ENCODE results near the gene COA1.
"Not testable (repeated sequence)": the region's sequence is repeated elsewhere in the genome, so short reads cannot be mapped to it uniquely, and the experiment has no call there.

Gene COA1

DNA sequence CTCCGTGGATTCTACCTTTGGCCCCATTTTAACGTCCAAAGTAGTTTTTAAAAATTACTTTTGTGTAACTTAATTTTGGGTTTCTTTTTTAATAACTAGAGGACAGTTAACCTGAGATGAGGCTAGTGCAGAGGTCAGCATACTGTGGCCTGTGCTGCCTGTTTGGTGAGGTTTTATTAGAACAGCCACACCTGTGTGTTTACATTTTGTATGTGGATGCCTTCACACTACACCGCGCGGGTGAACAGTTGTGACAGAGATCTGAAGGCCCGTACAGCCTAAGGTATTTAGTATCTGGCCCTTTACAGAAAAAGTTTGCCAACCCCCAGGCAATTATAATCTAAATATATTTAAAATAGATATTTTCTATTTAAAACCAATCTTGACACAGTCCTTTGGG lies 99.5 kb downstream of the COA1 start:
- H3K36me3 ChIP-seq (ENCODE audit: low read length), result peaks cover 85% of the 10 kb centered on the region
- peaks cover 84% of the 10 kb centered on the region for H3F3A ChIP-seq (ENCODE audit: insufficient read depth)
- H3K27ac ChIP-seq (ENCODE audit: low read depth, low read length), result peak overlapping the region; percentile 17; the same call in 1 of the 2 replicates
- peaks cover 93% of the 10 kb centered on the region for H3K79me2 ChIP-seq (ENCODE audit: insufficient read depth, low read length)
- H3K27me3 ChIP-seq (ENCODE audit: low read length), result no peaks in the 10 kb centered on the region
- TF ChIP-seq EZH2phosphoT487 (conservative IDR thresholded peaks at IDR 0.05; ENCODE audit: low read length), result no peak
- TF ChIP-seq, protein P1, sequence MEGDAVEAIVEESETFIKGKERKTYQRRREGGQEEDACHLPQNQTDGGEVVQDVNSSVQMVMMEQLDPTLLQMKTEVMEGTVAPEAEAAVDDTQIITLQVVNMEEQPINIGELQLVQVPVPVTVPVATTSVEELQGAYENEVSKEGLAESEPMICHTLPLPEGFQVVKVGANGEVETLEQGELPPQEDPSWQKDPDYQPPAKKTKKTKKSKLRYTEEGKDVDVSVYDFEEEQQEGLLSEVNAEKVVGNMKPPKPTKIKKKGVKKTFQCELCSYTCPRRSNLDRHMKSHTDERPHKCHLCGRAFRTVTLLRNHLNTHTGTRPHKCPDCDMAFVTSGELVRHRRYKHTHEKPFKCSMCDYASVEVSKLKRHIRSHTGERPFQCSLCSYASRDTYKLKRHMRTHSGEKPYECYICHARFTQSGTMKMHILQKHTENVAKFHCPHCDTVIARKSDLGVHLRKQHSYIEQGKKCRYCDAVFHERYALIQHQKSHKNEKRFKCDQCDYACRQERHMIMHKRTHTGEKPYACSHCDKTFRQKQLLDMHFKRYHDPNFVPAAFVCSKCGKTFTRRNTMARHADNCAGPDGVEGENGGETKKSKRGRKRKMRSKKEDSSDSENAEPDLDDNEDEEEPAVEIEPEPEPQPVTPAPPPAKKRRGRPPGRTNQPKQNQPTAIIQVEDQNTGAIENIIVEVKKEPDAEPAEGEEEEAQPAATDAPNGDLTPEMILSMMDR (IDR thresholded peaks at IDR 0.05; ENCODE audit: insufficient read depth, low read length, poor library complexity, severe bottlenecking), result no peak
- no peak overlapping the region for H2AFZ ChIP-seq (ENCODE audit: low read depth, low read length, severe bottlenecking)
- H3K9me3 ChIP-seq (ENCODE audit: insufficient read depth, low read length), result no peaks in the 10 kb centered on the region
- H3K9ac ChIP-seq (ENCODE audit: low read length), result no peak overlapping the region
- no peaks in the 10 kb centered on the region for H3K9me2 ChIP-seq (replicated peaks; ENCODE audit: insufficient read depth, low read length)
- no peak overlapping the region for H3K4me2 ChIP-seq (ENCODE audit: low read depth, low read length, poor library complexity, severe bottlenecking)
- no peak overlapping the region for H3K4me3 ChIP-seq (ENCODE audit: insufficient read depth, low read length, poor library complexity, severe bottlenecking)
- H4K20me1 ChIP-seq (ENCODE audit: low read depth, low read length), result peaks cover 12% of the 10 kb centered on the region; the same call in 1 of the 2 replicates

DNA sequence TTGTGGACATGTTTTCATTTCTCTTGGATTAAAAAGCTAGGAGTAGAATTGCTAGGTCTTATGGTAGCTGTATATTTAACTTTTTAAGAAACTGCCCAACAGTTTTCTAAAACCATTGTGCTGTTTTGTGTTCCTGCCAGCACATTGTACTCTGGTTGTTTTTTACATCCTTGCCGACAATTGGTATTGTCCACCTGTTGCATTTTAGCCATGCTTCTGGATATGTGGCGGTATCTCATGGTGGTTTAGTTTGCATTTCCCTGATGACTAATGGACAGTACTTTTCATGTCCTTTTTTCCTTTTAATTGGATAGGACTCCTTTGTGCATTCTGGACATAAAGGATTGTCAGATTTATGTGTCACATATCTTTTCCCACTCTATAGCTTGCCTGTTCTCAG lies 100.9 kb downstream of the COA1 start:
- H3K79me2 ChIP-seq (ENCODE audit: insufficient read depth, low read length), result peaks cover 95% of the 10 kb centered on the region
- H3K9ac ChIP-seq (ENCODE audit: low read length), result no peak overlapping the region
- no peaks in the 10 kb centered on the region for H3K27me3 ChIP-seq (ENCODE audit: low read length)
- H3K9me2 ChIP-seq (replicated peaks; ENCODE audit: insufficient read depth, low read length), result no peaks in the 10 kb centered on the region
- H2AFZ ChIP-seq (ENCODE audit: low read depth, low read length, severe bottlenecking), result no peak overlapping the region
- peaks cover 13% of the 10 kb centered on the region; the same call in 1 of the 2 replicates for H4K20me1 ChIP-seq (ENCODE audit: low read depth, low read length)
- no peak overlapping the region for H3K4me3 ChIP-seq (ENCODE audit: insufficient read depth, low read length, poor library complexity, severe bottlenecking)
- peaks cover 86% of the 10 kb centered on the region for H3F3A ChIP-seq (ENCODE audit: insufficient read depth)
- no peaks in the 10 kb centered on the region for H3K9me3 ChIP-seq (ENCODE audit: insufficient read depth, low read length)
- no peak overlapping the region for H3K4me2 ChIP-seq (ENCODE audit: low read depth, low read length, poor library complexity, severe bottlenecking)
- TF ChIP-seq, protein P1 (IDR thresholded peaks at IDR 0.05; ENCODE audit: insufficient read depth, low read length, poor library complexity, severe bottlenecking), result no peak
- no peak for TF ChIP-seq EZH2phosphoT487 (conservative IDR thresholded peaks at IDR 0.05; ENCODE audit: low read length)
- peaks cover 88% of the 10 kb centered on the region for H3K36me3 ChIP-seq (ENCODE audit: low read length)
- H3K27ac ChIP-seq (ENCODE audit: low read depth, low read length), result peak overlapping the region; percentile 17; the same call in 1 of the 2 replicates

- H3F3A ChIP-seq (ENCODE audit: insufficient read depth), result peaks cover 89% of the 10 kb centered on the region
- not testable (repeated sequence) for H3K4me2 ChIP-seq (ENCODE audit: low read depth, low read length, poor library complexity, severe bottlenecking); H3K9me2 ChIP-seq (replicated peaks; ENCODE audit: insufficient read depth, low read length); H3K27ac ChIP-seq (ENCODE audit: low read depth, low read length); H3K4me3 ChIP-seq (ENCODE audit: insufficient read depth, low read length, poor library complexity, severe bottlenecking); H3K9me3 ChIP-seq (ENCODE audit: insufficient read depth, low read length); H3K9ac ChIP-seq (ENCODE audit: low read length); H3K27me3 ChIP-seq (ENCODE audit: low read length); H2AFZ ChIP-seq (ENCODE audit: low read depth, low read length, severe bottlenecking)
- peaks cover 13% of the 10 kb centered on the region; the same call in 1 of the 2 replicates for H4K20me1 ChIP-seq (ENCODE audit: low read depth, low read length)
- peaks cover 95% of the 10 kb centered on the region for H3K79me2 ChIP-seq (ENCODE audit: insufficient read depth, low read length)
- H3K36me3 ChIP-seq (ENCODE audit: low read length), result peaks cover 88% of the 10 kb centered on the region
These were observed 101.5 kb downstream of the COA1 start for GRCh38 chr7:43627798-43628197.

- no peak overlapping the region for H3K4me2 ChIP-seq (ENCODE audit: low read depth, low read length, poor library complexity, severe bottlenecking)
- peaks cover 13% of the 10 kb centered on the region; the same call in 1 of the 2 replicates for H4K20me1 ChIP-seq (ENCODE audit: low read depth, low read length)
- no peaks in the 10 kb centered on the region for H3K9me2 ChIP-seq (replicated peaks; ENCODE audit: insufficient read depth, low read length)
- peaks cover 91% of the 10 kb centered on the region for H3F3A ChIP-seq (ENCODE audit: insufficient read depth)
- H3K9ac ChIP-seq (ENCODE audit: low read length), result no peak overlapping the region
- H3K36me3 ChIP-seq (ENCODE audit: low read length), result peaks cover 88% of the 10 kb centered on the region
- no peaks in the 10 kb centered on the region for H3K27me3 ChIP-seq (ENCODE audit: low read length)
- no peak overlapping the region for H3K4me3 ChIP-seq (ENCODE audit: insufficient read depth, low read length, poor library complexity, severe bottlenecking)
- no peak for TF ChIP-seq EZH2phosphoT487 (conservative IDR thresholded peaks at IDR 0.05; ENCODE audit: low read length)
- TF ChIP-seq, protein P1 (IDR thresholded peaks at IDR 0.05; ENCODE audit: insufficient read depth, low read length, poor library complexity, severe bottlenecking), result no peak
- H2AFZ ChIP-seq (ENCODE audit: low read depth, low read length, severe bottlenecking), result no peak overlapping the region
- no peaks in the 10 kb centered on the region for H3K9me3 ChIP-seq (ENCODE audit: insufficient read depth, low read length)
- H3K79me2 ChIP-seq (ENCODE audit: insufficient read depth, low read length), result peaks cover 96% of the 10 kb centered on the region
- peak overlapping the region; percentile 66; the same call in 1 of the 2 replicates for H3K27ac ChIP-seq (ENCODE audit: low read depth, low read length)
These were observed 102.6 kb downstream of the COA1 start for GRCh38 chr7:43626695-43627094.

Data from SU-DHL-6 (cell line).